HTR-8/SVneo (cell line): ENCODE measurements around the gene ALDH6A1.
A peak's percentile ranks its signal among the peaks of the same experiment; 100 is the strongest.
"Not testable (repeated sequence)": the region's sequence is repeated elsewhere in the genome, so short reads cannot be mapped to it uniquely, and the experiment has no call there.

ENCODE experiments used
- DNase-seq: peaks from one replicate; pipeline ENCODE4 v3.0.0; 2011; ENCODE audit warnings: low spot score, mixed read lengths; ENCODE audit not compliant: insufficient read length
- FAIRE-seq: peaks from 2 replicates; lab custom pipeline; 2011; peaks lifted over from hg19 to GRCh38; lab: Jason Lieb, UNC

Gene ALDH6A1

DNA sequence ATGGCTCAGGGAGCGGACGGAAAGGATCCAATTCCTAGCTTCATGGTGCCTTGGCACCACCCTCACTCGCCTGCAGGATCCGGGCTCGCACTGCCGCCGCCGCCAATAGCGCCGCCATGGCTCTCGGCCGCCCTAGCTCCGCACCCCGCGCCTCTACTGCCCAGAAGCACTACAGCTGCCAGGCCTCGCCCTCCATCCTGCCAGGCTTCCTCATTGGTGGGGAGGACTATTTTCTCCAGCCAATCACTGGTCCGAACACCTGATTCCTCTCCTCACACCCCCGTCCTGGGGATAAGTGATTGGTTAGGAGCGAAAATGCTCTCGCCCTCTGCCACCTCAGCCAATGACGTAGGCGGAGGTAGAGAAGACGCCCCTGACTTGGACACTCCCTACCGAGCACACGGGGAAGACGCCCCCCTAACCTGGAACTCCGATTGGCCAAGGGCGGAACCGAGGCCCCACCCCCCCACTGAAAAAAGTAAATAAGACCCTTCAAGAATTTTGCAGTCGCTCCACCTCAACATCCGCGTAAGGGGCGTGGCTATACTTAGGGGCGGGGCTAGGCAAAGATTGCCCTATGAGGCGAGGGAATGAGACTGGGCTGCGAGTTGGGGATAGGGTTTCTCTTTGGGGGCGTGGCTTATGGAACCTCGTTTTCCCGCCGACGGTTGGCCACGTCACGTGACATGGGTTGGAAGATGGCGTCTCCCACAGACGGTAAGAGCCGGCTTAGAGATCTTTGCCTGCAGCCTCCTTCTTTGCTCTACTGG is at the start of gene ALDH6A1, which contains the start of gene LIN52:
TSS of gene ALDH6A1 (minus strand) at position 177 of the 770 bp plus-strand sequence. CDS start at position 118, 59 bp downstream.
TSS of gene LIN52 (plus strand) at position 680 of the 770 bp plus-strand sequence. CDS start at position 699, 19 bp downstream.
- FAIRE-seq: peak; percentile 100

GRCh38 chr14:74127634-74128033 is 43.4 kb upstream of the ALDH6A1 start:
- FAIRE-seq (no peak), DNase-seq (no peak)

More for the DNA sequence above, at the start of gene ALDH6A1, which contains the start of gene LIN52:
- peak; percentile 100 for DNase-seq

GRCh38 chr14:74126315-74127013 is 42.2 kb upstream of the ALDH6A1 start:
- DNase-seq: no peak
- FAIRE-seq: peak; percentile 59

GRCh38 chr14:74125487-74125886 is 41.2 kb upstream of the ALDH6A1 start:
- not testable (repeated sequence) for FAIRE-seq, DNase-seq

- DNase-seq: peak; percentile 88
- not testable (repeated sequence) for FAIRE-seq
These were observed 27.4 kb upstream of the ALDH6A1 start for GRCh38 chr14:74111395-74112216.

- DNase-seq: no peak
- FAIRE-seq: no peak
These were observed 25.1 kb upstream of the ALDH6A1 start for GRCh38 chr14:74109369-74109768.

DNA sequence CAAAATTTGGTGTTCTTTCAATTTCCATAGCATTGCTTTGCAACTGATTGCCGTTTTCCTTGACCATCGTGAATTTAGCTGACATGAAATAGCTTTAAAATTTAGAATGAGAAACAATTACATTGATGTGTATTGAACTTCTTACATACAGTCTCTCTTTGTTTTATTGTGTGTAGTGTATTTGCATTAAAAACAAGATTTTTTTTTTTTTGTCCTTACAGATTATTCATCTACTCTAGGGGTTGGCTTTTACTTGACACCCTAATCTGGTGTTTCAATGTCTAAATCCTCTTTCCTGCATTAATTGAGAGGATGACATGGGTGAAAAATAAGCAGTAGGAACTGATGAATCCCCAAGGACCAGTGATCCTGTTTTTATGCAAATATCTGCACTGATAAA is 21.1 kb upstream of the ALDH6A1 start:
- DNase-seq (no peak), FAIRE-seq (no peak)

DNA sequence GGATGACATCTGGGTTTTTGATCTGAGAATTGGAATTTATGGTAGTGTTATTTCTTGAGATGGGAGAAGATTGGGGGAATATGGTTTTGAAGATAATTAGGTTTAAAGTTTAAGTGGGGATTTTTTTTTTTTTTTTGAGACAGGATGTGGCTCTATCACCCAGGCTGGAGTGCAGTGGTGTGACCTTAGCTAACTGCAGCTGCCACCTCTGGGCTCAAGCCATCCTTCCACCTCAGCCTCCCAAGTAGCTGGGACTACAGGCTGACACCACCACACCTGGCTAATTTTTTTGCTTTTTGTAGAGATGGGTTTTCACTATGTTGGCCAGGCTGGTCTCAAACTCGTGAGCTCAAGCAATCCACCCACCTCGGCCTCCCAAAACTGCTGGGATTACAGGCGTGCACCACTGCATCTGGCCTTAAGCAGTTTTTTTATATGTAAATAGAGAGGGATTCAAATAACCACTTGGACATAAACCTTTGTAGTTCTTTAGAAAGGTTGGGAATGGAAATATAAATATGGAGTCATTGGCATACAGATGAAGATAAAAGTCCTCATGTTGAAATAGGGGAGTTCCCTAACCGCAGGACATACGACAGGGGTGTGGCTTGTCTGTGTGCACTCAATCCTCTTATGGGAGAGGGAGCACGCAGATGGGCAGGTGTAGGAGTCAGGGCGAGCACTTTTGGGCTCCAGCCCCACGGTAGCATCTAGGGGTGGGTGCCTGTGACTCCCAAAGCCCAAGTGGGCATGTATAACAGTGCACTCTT is 5.2 kb upstream of the ALDH6A1 start:
- DNase-seq: no peak
- FAIRE-seq: no peak

DNA sequence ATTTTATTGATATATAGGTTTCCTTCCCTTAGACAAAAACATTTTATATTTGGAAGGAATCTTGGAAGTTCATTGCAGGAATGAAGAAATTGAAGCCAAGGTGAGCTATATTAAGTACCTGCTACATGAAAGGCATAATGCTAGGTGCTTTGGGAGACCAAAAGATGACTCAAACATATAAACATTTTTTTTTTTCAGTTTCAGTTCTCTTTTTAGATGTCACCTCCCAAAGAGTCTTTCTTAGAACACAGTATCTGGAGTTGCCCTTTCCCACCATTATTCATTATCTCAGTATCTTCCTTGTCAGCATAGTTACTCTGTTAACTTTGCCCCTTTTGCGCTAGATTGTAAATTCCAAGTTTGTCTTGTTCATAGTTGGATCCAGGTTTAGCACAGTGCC is 1.6 kb upstream of the ALDH6A1 start:
- FAIRE-seq: no peak

GRCh38 chr14:74085047-74085637 is 889 bp upstream of the ALDH6A1 start:
- FAIRE-seq (peak; percentile 62), DNase-seq (peak; percentile 65)

More for the DNA sequence above, 1.6 kb upstream of the ALDH6A1 start:
- DNase-seq: no peak

GRCh38 chr14:74083784-74084276 is 423 bp downstream of the ALDH6A1 start:
- FAIRE-seq: peak; percentile 20
- DNase-seq: no peak

- DNase-seq (no peak), FAIRE-seq (peak; percentile 38)
These were observed 1.1 kb downstream of the ALDH6A1 start for GRCh38 chr14:74083161-74083560.

GRCh38 chr14:74081491-74081890 is 2.8 kb downstream of the ALDH6A1 start:
- FAIRE-seq: no peak
- no peak for DNase-seq

DNA sequence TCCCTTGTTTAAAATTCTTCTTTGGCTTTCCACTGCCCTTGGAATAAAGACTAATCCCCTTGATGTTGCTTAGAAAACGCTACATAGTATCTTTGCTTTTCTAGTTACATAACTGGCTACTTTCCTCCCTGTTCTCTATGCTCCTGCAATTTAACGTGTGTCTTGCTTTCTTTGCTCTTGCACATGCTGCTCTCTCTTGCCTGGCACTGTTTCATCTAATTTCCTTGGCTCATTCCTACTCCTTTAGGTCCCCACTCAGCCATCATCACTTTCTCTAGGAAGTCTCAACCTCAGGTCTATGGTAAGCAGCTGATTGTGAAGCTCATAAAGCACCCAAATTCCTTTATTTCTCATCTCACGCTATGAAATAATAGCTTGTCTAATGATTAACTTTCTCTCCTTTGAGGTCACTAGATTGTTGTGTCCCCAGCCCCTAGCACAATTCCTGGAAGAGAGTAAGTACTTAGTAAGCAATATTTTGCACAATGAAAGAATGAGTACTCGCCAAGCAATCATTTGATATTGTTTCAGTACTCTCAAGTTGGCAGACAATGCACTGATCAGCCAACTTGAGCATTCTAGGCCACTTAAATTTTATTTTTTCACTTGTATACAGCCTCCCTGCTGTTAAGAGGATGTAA is 3.3 kb downstream of the ALDH6A1 start:
- DNase-seq: no peak
- FAIRE-seq: no peak

DNA sequence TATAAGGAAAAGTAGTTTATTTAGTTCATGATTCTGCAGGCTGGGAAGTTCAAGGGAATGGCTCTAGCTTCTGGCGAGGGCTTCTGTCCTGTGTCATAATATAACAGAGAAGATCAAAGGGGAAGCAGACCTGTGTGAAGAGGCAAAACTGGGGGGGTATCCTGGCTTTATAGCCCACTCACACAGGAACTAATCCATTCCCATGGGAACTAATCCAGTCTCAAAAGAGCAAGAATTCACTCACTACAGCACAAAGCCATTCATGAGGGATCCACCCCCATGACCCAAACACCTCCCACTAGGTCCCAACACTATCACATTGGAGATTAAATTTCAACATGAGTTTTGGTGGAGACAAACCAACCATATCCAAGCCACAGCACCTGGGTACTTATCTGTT is 6.9 kb downstream of the ALDH6A1 start:
- FAIRE-seq (peak; percentile 80), DNase-seq (no peak)

GRCh38 chr14:74065746-74066575 is 18.3 kb downstream of the ALDH6A1 start:
- no peak for FAIRE-seq
- DNase-seq: no peak

- no peak for DNase-seq
- FAIRE-seq: peak; percentile 40
These were observed 19.4 kb downstream of the ALDH6A1 start for GRCh38 chr14:74064883-74065282.

GRCh38 chr14:74064426-74064825 is 19.8 kb downstream of the ALDH6A1 start:
- FAIRE-seq: no peak
- DNase-seq: no peak
